Measurements from ENCODE around the gene PLXNA4.

DNA sequence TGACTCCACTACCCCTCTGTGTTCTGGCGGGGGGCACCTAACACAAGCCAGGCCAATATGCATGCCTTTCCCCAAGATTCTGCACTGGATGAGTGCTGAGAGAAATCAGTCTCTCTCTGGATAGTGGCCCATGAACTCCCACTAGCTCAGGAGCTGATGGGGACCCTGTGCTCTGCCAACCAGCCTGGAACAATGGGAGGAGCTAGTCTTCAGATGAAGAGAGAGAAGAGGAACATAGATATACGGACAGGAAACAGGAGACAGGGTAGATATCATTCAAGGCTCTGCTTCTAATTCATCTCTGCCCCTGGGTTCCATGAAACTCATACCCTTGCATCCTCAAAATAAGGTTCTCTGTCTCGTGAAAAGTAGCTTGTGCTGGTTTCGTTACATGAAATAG is 27.9 kb upstream of the PLXNA4 start:
- TF ChIP-seq, protein P1, sequence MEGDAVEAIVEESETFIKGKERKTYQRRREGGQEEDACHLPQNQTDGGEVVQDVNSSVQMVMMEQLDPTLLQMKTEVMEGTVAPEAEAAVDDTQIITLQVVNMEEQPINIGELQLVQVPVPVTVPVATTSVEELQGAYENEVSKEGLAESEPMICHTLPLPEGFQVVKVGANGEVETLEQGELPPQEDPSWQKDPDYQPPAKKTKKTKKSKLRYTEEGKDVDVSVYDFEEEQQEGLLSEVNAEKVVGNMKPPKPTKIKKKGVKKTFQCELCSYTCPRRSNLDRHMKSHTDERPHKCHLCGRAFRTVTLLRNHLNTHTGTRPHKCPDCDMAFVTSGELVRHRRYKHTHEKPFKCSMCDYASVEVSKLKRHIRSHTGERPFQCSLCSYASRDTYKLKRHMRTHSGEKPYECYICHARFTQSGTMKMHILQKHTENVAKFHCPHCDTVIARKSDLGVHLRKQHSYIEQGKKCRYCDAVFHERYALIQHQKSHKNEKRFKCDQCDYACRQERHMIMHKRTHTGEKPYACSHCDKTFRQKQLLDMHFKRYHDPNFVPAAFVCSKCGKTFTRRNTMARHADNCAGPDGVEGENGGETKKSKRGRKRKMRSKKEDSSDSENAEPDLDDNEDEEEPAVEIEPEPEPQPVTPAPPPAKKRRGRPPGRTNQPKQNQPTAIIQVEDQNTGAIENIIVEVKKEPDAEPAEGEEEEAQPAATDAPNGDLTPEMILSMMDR (IDR thresholded peaks at IDR 0.05; ENCODE audit: low read depth, low read length, poor library complexity, severe bottlenecking) = no peak
- TF ChIP-seq EZH2phosphoT487 (IDR thresholded peaks at IDR 0.05; ENCODE audit: borderline replicate concordance, low read length) = no peak

All from DOHH2 (cell line).